Measurements from ENCODE around the gene OR1D2. TPM values are rescaled to one million over a fixed set of nuclear protein-coding genes. Genes with fewer than 3 reads are reported as not detected.
"Not testable (repeated sequence)": the region's sequence is repeated elsewhere in the genome, so short reads cannot be mapped to it uniquely, and the experiment has no call there.

Gene OR1D2
- total RNA-seq, result not detected in 2 replicates

- DNase-seq, result no peak
These were observed at the start of gene OR1D2 for GRCh38 chr17:3104322-3104721. TSS of gene OR1D2 (minus strand) at chr17:3104422. CDS start at chr17:3092996, 11,426 bp downstream.

- DNase-seq, result not testable (repeated sequence)
These were observed 33.3 kb upstream of the OR1D2 start for GRCh38 chr17:3137494-3137893.

- no peak for DNase-seq
These were observed 23.2 kb upstream of the OR1D2 start, which contains the start of gene OR1G1 for GRCh38 chr17:3127451-3127850. TSS of gene OR1G1 (minus strand) at chr17:3127551. CDS start at chr17:3127551, 0 bp downstream.

GRCh38 chr17:3073850-3074249 is 30.4 kb downstream of the OR1D2 start:
- DNase-seq, result not testable (repeated sequence)

- peak; percentile 45 for DNase-seq
These were observed 39.0 kb downstream of the OR1D2 start for GRCh38 chr17:3065192-3065591.

- DNase-seq, result not testable (repeated sequence)
These were observed 40.7 kb downstream of the OR1D2 start, which contains the start of gene OR1D5 for GRCh38 chr17:3063507-3063906. TSS of gene OR1D5 (minus strand) at chr17:3063607. CDS start at chr17:3063607, 0 bp downstream.

- DNase-seq, result not testable (repeated sequence)
These were observed 41.3 kb downstream of the OR1D2 start for GRCh38 chr17:3062824-3063377.

- DNase-seq, result not testable (repeated sequence)
These were observed 49.4 kb downstream of the OR1D2 start for GRCh38 chr17:3054868-3055267.

GRCh38 chr17:3049705-3050295 is 54.4 kb downstream of the OR1D2 start:
- no peak for DNase-seq

GRCh38 chr17:3048727-3049471 is 55.3 kb downstream of the OR1D2 start:
- peak; percentile 99 for DNase-seq

GRCh38 chr17:3046753-3047152 is 57.5 kb downstream of the OR1D2 start:
- DNase-seq, result no peak

GRCh38 chr17:3043737-3044365 is 60.4 kb downstream of the OR1D2 start:
- no peak for DNase-seq

GRCh38 chr17:3040882-3041281 is 63.3 kb downstream of the OR1D2 start:
- DNase-seq, result no peak

- DNase-seq, result no peak
These were observed 64.5 kb downstream of the OR1D2 start for GRCh38 chr17:3039736-3040135.

GRCh38 chr17:3038941-3039340 is 65.3 kb downstream of the OR1D2 start:
- no peak for DNase-seq

Other genes with a start within 250 kb of the OR1D2 start
- gene OR1D5, start 40.8 kb downstream of the OR1D2 start, total RNA-seq, result not detected in 2 replicates
- gene OR1G1, start 23.1 kb upstream of the OR1D2 start, total RNA-seq, result not detected in 2 replicates
- not detected in 2 replicates for gene OR1A2, start 93.1 kb upstream of the OR1D2 start, total RNA-seq
- not detected in 2 replicates for gene OR1A1, start 103.2 kb upstream of the OR1D2 start, total RNA-seq
- gene OR3A1, start 193.9 kb upstream of the OR1D2 start, total RNA-seq, result not detected in 2 replicates